Epithelial cell of proximal tubule (primary cell): ENCODE measurements around the gene WDR3. TPM values are rescaled to one million over a fixed set of nuclear protein-coding genes. Genes with fewer than 3 reads are reported as not detected.

Source experiments
- DNase-seq: peaks from one replicate; pipeline ENCODE4 v3.0.0-alpha.2; 2011; ENCODE audit warnings: low read depth
- H3K4me3 ChIP-seq: 2 replicates; pipeline ENCODE4 v1.5.1; 2011; ENCODE audit warnings: low read depth, mild to moderate bottlenecking, low read length
- CTCF ChIP-seq: conservative IDR thresholded peaks from 2 replicates; pipeline ENCODE4 v1.5.1; 2012; ENCODE audit warnings: low read depth, mild to moderate bottlenecking, low read length
- total RNA-seq: library from RNA; depleted of rRNA; stranded (reverse); fragments of >200 nt; gene quantifications from 2 replicates; pipeline ENCODE4 v1.2.3, GENCODE V29; 2015

WDR3 gene
- total RNA-seq, 1 donor from 2014 or later: 16.9 TPM

GRCh38 chr1:117895482-117896114 is 33.9 kb upstream of the WDR3 start:
- peak; percentile 40 for DNase-seq
- no peak overlapping the region for H3K4me3 ChIP-seq
- TF ChIP-seq CTCF: peak; percentile 86

DNA sequence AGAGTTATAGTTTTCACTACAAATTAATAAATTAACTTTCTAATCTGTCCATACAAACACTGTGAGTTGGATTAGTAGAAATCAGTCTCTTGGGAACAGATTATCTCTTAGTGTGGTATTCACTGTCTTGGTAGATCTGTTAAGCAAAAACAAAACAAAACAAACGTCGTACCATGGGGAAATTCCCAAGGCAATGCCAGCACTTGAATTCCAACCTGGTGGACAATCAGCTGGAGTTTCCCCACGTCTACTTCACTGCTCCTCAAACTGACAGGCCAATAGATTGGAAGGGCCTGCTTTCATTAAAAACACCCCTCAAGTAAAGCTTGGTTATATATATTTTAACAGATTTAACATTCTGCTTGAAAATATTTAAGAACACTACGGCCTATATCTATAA is 32.0 kb upstream of the WDR3 start:
- no peak for TF ChIP-seq CTCF
- peak; percentile 38 for DNase-seq
- no peak overlapping the region for H3K4me3 ChIP-seq

GRCh38 chr1:117899801-117900200 is 29.7 kb upstream of the WDR3 start:
- no peak overlapping the region for H3K4me3 ChIP-seq
- DNase-seq: no peak
- no peak for TF ChIP-seq CTCF

DNA sequence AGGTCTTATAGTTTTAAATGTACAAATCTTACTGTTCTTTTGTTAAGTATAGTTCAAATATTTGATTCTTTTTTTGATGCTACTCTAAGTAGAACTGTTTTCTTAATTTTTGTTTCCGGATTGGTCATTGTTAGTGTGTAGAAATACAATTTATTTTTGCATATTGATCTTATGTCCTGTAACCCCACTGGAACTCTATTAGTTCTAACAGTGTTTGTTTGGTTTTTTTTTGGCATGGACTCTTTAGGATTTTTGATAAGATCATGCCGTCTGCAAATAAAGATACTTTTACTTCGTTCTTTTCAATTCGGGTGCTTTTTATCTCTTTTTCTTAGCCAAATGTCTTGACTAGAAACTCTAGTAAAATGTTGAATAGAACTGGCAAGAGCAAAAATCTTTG is 26.6 kb upstream of the WDR3 start:
- no peak for DNase-seq
- no peak overlapping the region for H3K4me3 ChIP-seq
- no peak for TF ChIP-seq CTCF

GRCh38 chr1:117904485-117904884 is 25.1 kb upstream of the WDR3 start:
- DNase-seq: no peak
- TF ChIP-seq CTCF: no peak
- no peak overlapping the region for H3K4me3 ChIP-seq

GRCh38 chr1:117905019-117905418 is 24.5 kb upstream of the WDR3 start:
- H3K4me3 ChIP-seq: no peak overlapping the region
- DNase-seq: no peak
- TF ChIP-seq CTCF: no peak

DNA sequence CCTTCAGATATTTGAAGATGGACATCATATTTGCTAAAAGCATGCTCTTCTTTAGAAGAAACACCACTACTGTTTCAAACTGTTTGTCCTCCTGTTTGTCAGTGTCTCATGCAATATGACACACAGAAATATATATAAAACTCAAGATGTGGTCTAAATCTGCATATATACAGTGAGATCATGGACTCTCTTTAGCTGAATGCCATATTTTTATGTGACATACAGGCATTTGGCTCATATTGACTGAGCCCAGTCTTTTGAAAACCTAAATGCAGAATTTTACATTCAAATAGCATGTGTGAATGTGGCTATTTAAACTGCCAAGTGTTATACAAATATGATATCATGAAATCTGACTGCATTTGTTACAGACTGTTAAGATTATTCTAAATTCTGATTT is 18.5 kb upstream of the WDR3 start:
- H3K4me3 ChIP-seq: no peak overlapping the region
- TF ChIP-seq CTCF: no peak
- DNase-seq: no peak
